ENCODE measurements around the gene AMBP. TPM values are rescaled to one million over a fixed set of nuclear protein-coding genes. Genes with fewer than 3 reads are reported as not detected.

The AMBP gene
- total and polyA plus RNA-seq, 2 of the 13 experiments (the other 11 are each of a cell fraction or from before 2014, with no cell fraction given), result 1,510 to 2,580 TPM

- Histone ChIP-seq H3K27ac (ENCODE audit: extremely low read length, insufficient read depth, low read length) (peak overlapping the region; percentile 1), H3K36me3 (replicated peaks in 1 of 2; ENCODE audit: control insufficient read depth in 1 of 2, insufficient read depth in 2 of 2, low read length in 2 of 2) (peaks cover 33 to 90% of the 10 kb centered on the region in 2 experiments), H4K20me1 (ENCODE audit: insufficient read depth, low read length) (peaks cover 89% of the 10 kb centered on the region), H3K27me3 (ENCODE audit: control insufficient read depth in 1 of 2, insufficient read depth in 2 of 2, low read length in 2 of 2) (no peaks in the 10 kb centered on the region), H2AFZ (ENCODE audit: low read length) (no peak overlapping the region), H3K9me3 (ENCODE audit: low read length) (no peaks in the 10 kb centered on the region), H3K4me3 (replicated peaks in 1 of 3; ENCODE audit: insufficient read depth in 1 of 3, low read depth in 2 of 3, low read length in 3 of 3) (no peak overlapping the region; a peak in 1 of 6 replicates), H3K4me2 (ENCODE audit: low read depth, low read length) (peak overlapping the region; percentile 1; the same call in 1 of the 2 replicates), H3K4me1 (ENCODE audit: insufficient read depth, low read length) (peaks cover 97% of the 10 kb centered on the region), H3K9ac (ENCODE audit: insufficient read depth, low read depth, low read length) (no peak overlapping the region), H3K79me2 (ENCODE audit: insufficient read depth, low read length) (peaks cover 62% of the 10 kb centered on the region)
- intact Hi-C loops (cut with micrococcal nuclease; ENCODE audit: unreplicated experiment), result no loop called here
- 100% methylated on average over 2 of the region's 17 CpGs for WGBS (ENCODE audit: low lambda C conversion rate)
- ATAC-seq (peak; percentile 43), DNase-seq (ENCODE audit: low spot score) (no peak), FAIRE-seq (no peak)
- in situ Hi-C loops (cut with HindIII; ENCODE audit: extremely low pct_ligation_motif_present, low pct_unique_long_range_greater_than_20kb), result no loop called here
- BruUV-seq (replicated peaks), result no TSS peak
- ChIA-PET POLR2A (interaction anchor here (0.7 to 3.0 kb wide), 4 partner anchors 8 to 11 kb away, joined by 3 to 26 read pairs (median 6); partner anchors contain the start of gene AMBP), CTCF (ENCODE audit: low intra/inter-chr PET ratio, low total read pairs) (no interaction called here)
- TF ChIP-seq DMAP1 (CRISPR knock-in tag; IDR thresholded peaks at IDR 0.05) (no peak), HNRNPLL (IDR thresholded peaks at IDR 0.05; ENCODE audit: low read depth, low read length, poor library complexity, severe bottlenecking) (peak; percentile 24), ZHX1 (CRISPR knock-in tag; IDR thresholded peaks at IDR 0.05; ENCODE audit: low read depth) (no peak), SSRP1 (CRISPR knock-in tag; IDR thresholded peaks at IDR 0.05) (peak; percentile 58; the same call in 1 of the 2 replicates), ZNF326 (CRISPR knock-in tag; IDR thresholded peaks at IDR 0.05; ENCODE audit: borderline replicate concordance) (peak; percentile 66; the same call in 1 of the 2 replicates), ARID4A (CRISPR knock-in tag; IDR thresholded peaks at IDR 0.05; ENCODE audit: borderline replicate concordance) (0 out of 2 replicates have a peak, but pooled peaks have one; percentile 5), RBFOX2 (IDR thresholded peaks at IDR 0.05; ENCODE audit: low read depth, low read length) (peak; percentile 91), ZFP91 (CRISPR knock-in tag; IDR thresholded peaks at IDR 0.05; ENCODE audit: borderline replicate concordance) (0 out of 2 replicates have a peak, but pooled peaks have one; percentile 9), AGO2 (optimal IDR thresholded peaks at IDR 0.05; ENCODE audit: low read depth, low read length) (peak; percentile 98), ZFP62 (CRISPR knock-in tag; IDR thresholded peaks at IDR 0.05) (no peak)
Observed at GRCh38 chr9:114070188-114071103, 7.7 kb downstream of the AMBP start.
